WTC11 (cell line): ENCODE measurements around the gene ALK. TPM values are rescaled to one million over a fixed set of nuclear protein-coding genes. Genes with fewer than 3 reads are reported as not detected.

Experiments
- ATAC-seq: fragments of 200-7000 bp; cut with Tn5 transposase; 2 replicates; pipeline ENCODE4 v1.10.0; 2021; ENCODE audit warnings: mild to moderate bottlenecking, moderate library complexity
- CTCF ChIA-PET: fragments of 300-600 bp; sonication (Branson Sonifier 250); formaldehyde crosslinking; loops from one replicate; lab custom pipeline; 2021; ENCODE audit warnings: antibody characterized with exemption; lab: Charles Lee
- POLR2A ChIA-PET: fragments of 350-600 bp; sonication (Branson Sonifier 250); formaldehyde crosslinking; loops from one replicate; lab custom pipeline; 2021; ENCODE audit warnings: antibody characterized with exemption; lab: Charles Lee
- DNase-seq: peaks from one replicate; pipeline ENCODE4 v3.0.0; 2021; ENCODE audit warnings: low spot score
- H3K27ac Mint-ChIP-seq: 2 replicates; pipeline ENCODE4 v1.8.0; 2021; ENCODE audit warnings: mixed read lengths
- H3K27me3 Mint-ChIP-seq: 2 replicates; pipeline ENCODE4 v1.8.0; 2021; ENCODE audit warnings: low read depth, mild to moderate bottlenecking, moderate library complexity, mixed read lengths
- H3K36me3 Mint-ChIP-seq: 2 replicates; pipeline ENCODE4 v1.8.0; 2021; ENCODE audit warnings: mixed read lengths
- H3K4me1 Mint-ChIP-seq: 2 replicates; pipeline ENCODE4 v1.8.0; 2022; ENCODE audit warnings: mixed read lengths
- H3K4me3 Mint-ChIP-seq: 2 replicates; pipeline ENCODE4 v1.8.0; 2021; ENCODE audit warnings: mild to moderate bottlenecking, moderate library complexity, mixed read lengths
- H3K9me3 Mint-ChIP-seq: 2 replicates; pipeline ENCODE4 v1.8.0; 2021; ENCODE audit warnings: mixed read lengths
- ELF4 ChIP-seq: sonication (generic); formaldehyde crosslinking; IDR thresholded peaks from 2 replicates; pipeline ENCODE4 v1.8.1; 2022; ENCODE audit warnings: low read depth, mild to moderate bottlenecking, moderate library complexity, missing genetic modification reagents
- MYBL2 ChIP-seq: sonication (generic); formaldehyde crosslinking; IDR thresholded peaks from 2 replicates; pipeline ENCODE4 v1.8.1; 2023; ENCODE audit warnings: mild to moderate bottlenecking, moderate library complexity, missing genetic modification reagents
- NR3C1 ChIP-seq: sonication (generic); formaldehyde crosslinking; conservative IDR thresholded peaks from 2 replicates; pipeline ENCODE4 v1.8.1; 2023; ENCODE audit warnings: low read depth, mild to moderate bottlenecking, missing genetic modification reagents
- OVOL2 ChIP-seq: fragments of 250-450 bp; sonication (Bioruptor Pico); IDR thresholded peaks from 2 replicates; pipeline ENCODE4 v1.9.0; 2021; ENCODE audit warnings: mild to moderate bottlenecking, borderline replicate concordance
- RELA ChIP-seq: sonication (generic); formaldehyde crosslinking; IDR thresholded peaks from 2 replicates; pipeline ENCODE4 v1.8.1; 2022; ENCODE audit warnings: missing genetic modification reagents, mild to moderate bottlenecking, borderline replicate concordance
- SOX15 ChIP-seq: fragments of 250-450 bp; sonication (Bioruptor Pico); IDR thresholded peaks from 2 replicates; pipeline ENCODE4 v1.9.0; 2021; ENCODE audit warnings: mild to moderate bottlenecking
- TCF7 ChIP-seq: sonication (generic); formaldehyde crosslinking; IDR thresholded peaks from 2 replicates; pipeline ENCODE4 v1.8.0; 2022; ENCODE audit warnings: mild to moderate bottlenecking, low read depth, missing genetic modification reagents, moderate library complexity
- TP53 ChIP-seq: sonication (generic); formaldehyde crosslinking; IDR thresholded peaks from 2 replicates; pipeline ENCODE4 v1.8.1; 2023; ENCODE audit warnings: mild to moderate bottlenecking, missing genetic modification reagents
- ZNF416 ChIP-seq: fragments of 250-450 bp; sonication (Bioruptor Pico); IDR thresholded peaks from 2 replicates; pipeline ENCODE4 v1.9.0; 2021; ENCODE audit warnings: mild to moderate bottlenecking, inconsistent platforms
- total RNA-seq: library from RNA; stranded (reverse); gene quantifications from 3 replicates; pipeline ENCODE4 v1.2.3, GENCODE V29; 2021
- TF ChIP-seq, protein P1 (sequence below): fragments of 250-450 bp; sonication (Bioruptor Pico); IDR thresholded peaks from 2 replicates; pipeline ENCODE4 v2.1.2; 2022; ENCODE audit warnings: mild to moderate bottlenecking, moderate library complexity
- TF ChIP-seq, protein P2 (sequence below): sonication (generic); formaldehyde crosslinking; IDR thresholded peaks from 2 replicates; pipeline ENCODE4 v1.8.0; 2023; ENCODE audit warnings: mild to moderate bottlenecking, missing genetic modification reagents
- TF ChIP-seq, protein P3 (sequence below): sonication (generic); formaldehyde crosslinking; conservative IDR thresholded peaks from 2 replicates; pipeline ENCODE4 v1.8.1; 2022; ENCODE audit warnings: mild to moderate bottlenecking, missing genetic modification reagents
- TF ChIP-seq, protein P4 (sequence below): sonication (generic); formaldehyde crosslinking; IDR thresholded peaks from 2 replicates; pipeline ENCODE4 v1.8.0; 2023; ENCODE audit warnings: missing genetic modification reagents, mild to moderate bottlenecking, borderline replicate concordance
- TF ChIP-seq, protein P5 (sequence below): fragments of 250-450 bp; sonication (Bioruptor Pico); IDR thresholded peaks from 2 replicates; pipeline ENCODE4 v1.9.0; 2021; ENCODE audit warnings: mild to moderate bottlenecking
- TF ChIP-seq, protein P6 (sequence below): sonication (generic); formaldehyde crosslinking; IDR thresholded peaks from 2 replicates; pipeline ENCODE4 v1.8.1; 2023; ENCODE audit warnings: mild to moderate bottlenecking, missing genetic modification reagents
- TF ChIP-seq, protein P7 (sequence below): sonication (generic); formaldehyde crosslinking; IDR thresholded peaks from 2 replicates; pipeline ENCODE4 v1.8.1; 2022; ENCODE audit warnings: mild to moderate bottlenecking, missing genetic modification reagents, moderate library complexity, borderline replicate concordance
- TF ChIP-seq, protein P8 (sequence below): sonication (generic); formaldehyde crosslinking; IDR thresholded peaks from 2 replicates; pipeline ENCODE4 v1.8.1; 2022; ENCODE audit warnings: mild to moderate bottlenecking, moderate library complexity, missing genetic modification reagents

The ALK gene
- total RNA-seq, 1 experiment from 2014 or later: not detected

DNA sequence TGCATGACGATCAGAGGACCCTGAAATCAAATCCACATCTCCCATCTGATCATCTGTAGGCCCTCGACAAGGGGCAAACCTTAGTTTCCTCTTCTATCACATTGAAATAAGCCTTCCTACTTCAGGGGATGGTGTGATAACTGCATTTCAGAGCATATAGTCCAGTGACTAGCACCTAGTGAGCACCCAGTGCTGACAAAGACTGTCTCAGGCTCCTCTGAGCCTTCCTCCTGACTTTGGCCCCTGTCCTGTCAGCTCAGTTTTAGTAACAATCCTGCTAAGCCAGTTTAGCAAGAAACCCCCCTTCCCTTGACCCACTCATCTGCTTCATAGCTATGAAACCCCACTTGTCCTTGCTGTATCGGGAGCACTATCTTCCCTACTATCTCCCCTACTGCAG is 304.0 kb downstream of the ALK start (continued):
- TF ChIP-seq, protein P1, sequence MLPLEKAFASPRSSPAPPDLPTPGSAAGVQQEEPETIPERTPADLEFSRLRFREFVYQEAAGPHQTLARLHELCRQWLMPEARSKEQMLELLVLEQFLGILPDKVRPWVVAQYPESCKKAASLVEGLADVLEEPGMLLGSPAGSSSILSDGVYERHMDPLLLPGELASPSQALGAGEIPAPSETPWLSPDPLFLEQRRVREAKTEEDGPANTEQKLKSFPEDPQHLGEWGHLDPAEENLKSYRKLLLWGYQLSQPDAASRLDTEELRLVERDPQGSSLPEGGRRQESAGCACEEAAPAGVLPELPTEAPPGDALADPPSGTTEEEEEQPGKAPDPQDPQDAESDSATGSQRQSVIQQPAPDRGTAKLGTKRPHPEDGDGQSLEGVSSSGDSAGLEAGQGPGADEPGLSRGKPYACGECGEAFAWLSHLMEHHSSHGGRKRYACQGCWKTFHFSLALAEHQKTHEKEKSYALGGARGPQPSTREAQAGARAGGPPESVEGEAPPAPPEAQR (CRISPR knock-in tag): no peak
- TF ChIP-seq, protein P2, sequence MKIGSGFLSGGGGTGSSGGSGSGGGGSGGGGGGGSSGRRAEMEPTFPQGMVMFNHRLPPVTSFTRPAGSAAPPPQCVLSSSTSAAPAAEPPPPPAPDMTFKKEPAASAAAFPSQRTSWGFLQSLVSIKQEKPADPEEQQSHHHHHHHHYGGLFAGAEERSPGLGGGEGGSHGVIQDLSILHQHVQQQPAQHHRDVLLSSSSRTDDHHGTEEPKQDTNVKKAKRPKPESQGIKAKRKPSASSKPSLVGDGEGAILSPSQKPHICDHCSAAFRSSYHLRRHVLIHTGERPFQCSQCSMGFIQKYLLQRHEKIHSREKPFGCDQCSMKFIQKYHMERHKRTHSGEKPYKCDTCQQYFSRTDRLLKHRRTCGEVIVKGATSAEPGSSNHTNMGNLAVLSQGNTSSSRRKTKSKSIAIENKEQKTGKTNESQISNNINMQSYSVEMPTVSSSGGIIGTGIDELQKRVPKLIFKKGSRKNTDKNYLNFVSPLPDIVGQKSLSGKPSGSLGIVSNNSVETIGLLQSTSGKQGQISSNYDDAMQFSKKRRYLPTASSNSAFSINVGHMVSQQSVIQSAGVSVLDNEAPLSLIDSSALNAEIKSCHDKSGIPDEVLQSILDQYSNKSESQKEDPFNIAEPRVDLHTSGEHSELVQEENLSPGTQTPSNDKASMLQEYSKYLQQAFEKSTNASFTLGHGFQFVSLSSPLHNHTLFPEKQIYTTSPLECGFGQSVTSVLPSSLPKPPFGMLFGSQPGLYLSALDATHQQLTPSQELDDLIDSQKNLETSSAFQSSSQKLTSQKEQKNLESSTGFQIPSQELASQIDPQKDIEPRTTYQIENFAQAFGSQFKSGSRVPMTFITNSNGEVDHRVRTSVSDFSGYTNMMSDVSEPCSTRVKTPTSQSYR: no peak
- TF ChIP-seq NR3C1 (CRISPR knock-in tag): no peak
- TF ChIP-seq RELA: no peak
- TF ChIP-seq, protein P3, sequence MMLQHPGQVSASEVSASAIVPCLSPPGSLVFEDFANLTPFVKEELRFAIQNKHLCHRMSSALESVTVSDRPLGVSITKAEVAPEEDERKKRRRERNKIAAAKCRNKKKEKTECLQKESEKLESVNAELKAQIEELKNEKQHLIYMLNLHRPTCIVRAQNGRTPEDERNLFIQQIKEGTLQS (CRISPR knock-in tag): no peak

DNA sequence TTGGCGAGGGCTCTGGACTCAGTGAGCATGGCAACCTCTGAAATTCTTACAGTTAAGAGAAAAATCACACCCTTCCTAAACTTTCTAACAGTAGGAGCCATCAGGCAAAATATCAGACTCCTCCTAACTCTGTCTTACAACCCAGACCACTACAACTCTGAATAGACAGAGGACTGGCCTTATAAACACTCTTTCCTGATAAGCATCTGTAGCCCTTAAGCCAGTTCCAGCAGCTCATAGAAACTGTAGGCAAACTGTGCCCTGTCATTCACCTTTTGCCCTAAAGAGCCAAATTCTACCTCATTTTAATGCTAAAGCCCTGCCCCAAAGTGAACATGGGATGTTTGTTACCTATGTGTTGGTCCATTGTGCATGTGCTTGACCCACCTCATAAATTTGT is 304.8 kb downstream of the ALK start:
- H3K4me3 Mint-ChIP-seq: no peak overlapping the region
- CTCF ChIA-PET: no interaction called here
- no peaks in the 10 kb centered on the region for H3K27me3 Mint-ChIP-seq
- H3K9me3 Mint-ChIP-seq: no peaks in the 10 kb centered on the region
- H3K4me1 Mint-ChIP-seq: peaks cover 33% of the 10 kb centered on the region
- no peak overlapping the region for H3K27ac Mint-ChIP-seq
- POLR2A ChIA-PET: no interaction called here
- DNase-seq (no peak), ATAC-seq (no peak)
- TF ChIP-seq, protein P4, sequence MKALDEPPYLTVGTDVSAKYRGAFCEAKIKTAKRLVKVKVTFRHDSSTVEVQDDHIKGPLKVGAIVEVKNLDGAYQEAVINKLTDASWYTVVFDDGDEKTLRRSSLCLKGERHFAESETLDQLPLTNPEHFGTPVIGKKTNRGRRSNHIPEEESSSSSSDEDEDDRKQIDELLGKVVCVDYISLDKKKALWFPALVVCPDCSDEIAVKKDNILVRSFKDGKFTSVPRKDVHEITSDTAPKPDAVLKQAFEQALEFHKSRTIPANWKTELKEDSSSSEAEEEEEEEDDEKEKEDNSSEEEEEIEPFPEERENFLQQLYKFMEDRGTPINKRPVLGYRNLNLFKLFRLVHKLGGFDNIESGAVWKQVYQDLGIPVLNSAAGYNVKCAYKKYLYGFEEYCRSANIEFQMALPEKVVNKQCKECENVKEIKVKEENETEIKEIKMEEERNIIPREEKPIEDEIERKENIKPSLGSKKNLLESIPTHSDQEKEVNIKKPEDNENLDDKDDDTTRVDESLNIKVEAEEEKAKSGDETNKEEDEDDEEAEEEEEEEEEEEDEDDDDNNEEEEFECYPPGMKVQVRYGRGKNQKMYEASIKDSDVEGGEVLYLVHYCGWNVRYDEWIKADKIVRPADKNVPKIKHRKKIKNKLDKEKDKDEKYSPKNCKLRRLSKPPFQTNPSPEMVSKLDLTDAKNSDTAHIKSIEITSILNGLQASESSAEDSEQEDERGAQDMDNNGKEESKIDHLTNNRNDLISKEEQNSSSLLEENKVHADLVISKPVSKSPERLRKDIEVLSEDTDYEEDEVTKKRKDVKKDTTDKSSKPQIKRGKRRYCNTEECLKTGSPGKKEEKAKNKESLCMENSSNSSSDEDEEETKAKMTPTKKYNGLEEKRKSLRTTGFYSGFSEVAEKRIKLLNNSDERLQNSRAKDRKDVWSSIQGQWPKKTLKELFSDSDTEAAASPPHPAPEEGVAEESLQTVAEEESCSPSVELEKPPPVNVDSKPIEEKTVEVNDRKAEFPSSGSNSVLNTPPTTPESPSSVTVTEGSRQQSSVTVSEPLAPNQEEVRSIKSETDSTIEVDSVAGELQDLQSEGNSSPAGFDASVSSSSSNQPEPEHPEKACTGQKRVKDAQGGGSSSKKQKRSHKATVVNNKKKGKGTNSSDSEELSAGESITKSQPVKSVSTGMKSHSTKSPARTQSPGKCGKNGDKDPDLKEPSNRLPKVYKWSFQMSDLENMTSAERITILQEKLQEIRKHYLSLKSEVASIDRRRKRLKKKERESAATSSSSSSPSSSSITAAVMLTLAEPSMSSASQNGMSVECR: no peak
- no peak for TF ChIP-seq MYBL2 (CRISPR knock-in tag)
- no peak for TF ChIP-seq TP53 (CRISPR knock-in tag)
- TF ChIP-seq ELF4 (CRISPR knock-in tag): no peak
- TF ChIP-seq, protein P3 (CRISPR knock-in tag): no peak
- TF ChIP-seq, protein P5, sequence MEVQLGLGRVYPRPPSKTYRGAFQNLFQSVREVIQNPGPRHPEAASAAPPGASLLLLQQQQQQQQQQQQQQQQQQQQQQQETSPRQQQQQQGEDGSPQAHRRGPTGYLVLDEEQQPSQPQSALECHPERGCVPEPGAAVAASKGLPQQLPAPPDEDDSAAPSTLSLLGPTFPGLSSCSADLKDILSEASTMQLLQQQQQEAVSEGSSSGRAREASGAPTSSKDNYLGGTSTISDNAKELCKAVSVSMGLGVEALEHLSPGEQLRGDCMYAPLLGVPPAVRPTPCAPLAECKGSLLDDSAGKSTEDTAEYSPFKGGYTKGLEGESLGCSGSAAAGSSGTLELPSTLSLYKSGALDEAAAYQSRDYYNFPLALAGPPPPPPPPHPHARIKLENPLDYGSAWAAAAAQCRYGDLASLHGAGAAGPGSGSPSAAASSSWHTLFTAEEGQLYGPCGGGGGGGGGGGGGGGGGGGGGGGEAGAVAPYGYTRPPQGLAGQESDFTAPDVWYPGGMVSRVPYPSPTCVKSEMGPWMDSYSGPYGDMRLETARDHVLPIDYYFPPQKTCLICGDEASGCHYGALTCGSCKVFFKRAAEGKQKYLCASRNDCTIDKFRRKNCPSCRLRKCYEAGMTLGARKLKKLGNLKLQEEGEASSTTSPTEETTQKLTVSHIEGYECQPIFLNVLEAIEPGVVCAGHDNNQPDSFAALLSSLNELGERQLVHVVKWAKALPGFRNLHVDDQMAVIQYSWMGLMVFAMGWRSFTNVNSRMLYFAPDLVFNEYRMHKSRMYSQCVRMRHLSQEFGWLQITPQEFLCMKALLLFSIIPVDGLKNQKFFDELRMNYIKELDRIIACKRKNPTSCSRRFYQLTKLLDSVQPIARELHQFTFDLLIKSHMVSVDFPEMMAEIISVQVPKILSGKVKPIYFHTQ (CRISPR knock-in tag): no peak
- TF ChIP-seq, protein P6, sequence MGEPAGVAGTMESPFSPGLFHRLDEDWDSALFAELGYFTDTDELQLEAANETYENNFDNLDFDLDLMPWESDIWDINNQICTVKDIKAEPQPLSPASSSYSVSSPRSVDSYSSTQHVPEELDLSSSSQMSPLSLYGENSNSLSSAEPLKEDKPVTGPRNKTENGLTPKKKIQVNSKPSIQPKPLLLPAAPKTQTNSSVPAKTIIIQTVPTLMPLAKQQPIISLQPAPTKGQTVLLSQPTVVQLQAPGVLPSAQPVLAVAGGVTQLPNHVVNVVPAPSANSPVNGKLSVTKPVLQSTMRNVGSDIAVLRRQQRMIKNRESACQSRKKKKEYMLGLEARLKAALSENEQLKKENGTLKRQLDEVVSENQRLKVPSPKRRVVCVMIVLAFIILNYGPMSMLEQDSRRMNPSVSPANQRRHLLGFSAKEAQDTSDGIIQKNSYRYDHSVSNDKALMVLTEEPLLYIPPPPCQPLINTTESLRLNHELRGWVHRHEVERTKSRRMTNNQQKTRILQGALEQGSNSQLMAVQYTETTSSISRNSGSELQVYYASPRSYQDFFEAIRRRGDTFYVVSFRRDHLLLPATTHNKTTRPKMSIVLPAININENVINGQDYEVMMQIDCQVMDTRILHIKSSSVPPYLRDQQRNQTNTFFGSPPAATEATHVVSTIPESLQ (CRISPR knock-in tag): no peak
- TF ChIP-seq SOX15 (CRISPR knock-in tag): no peak
- TF ChIP-seq, protein P7, sequence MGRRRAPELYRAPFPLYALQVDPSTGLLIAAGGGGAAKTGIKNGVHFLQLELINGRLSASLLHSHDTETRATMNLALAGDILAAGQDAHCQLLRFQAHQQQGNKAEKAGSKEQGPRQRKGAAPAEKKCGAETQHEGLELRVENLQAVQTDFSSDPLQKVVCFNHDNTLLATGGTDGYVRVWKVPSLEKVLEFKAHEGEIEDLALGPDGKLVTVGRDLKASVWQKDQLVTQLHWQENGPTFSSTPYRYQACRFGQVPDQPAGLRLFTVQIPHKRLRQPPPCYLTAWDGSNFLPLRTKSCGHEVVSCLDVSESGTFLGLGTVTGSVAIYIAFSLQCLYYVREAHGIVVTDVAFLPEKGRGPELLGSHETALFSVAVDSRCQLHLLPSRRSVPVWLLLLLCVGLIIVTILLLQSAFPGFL (CRISPR knock-in tag): no peak
- TF ChIP-seq TCF7 (CRISPR knock-in tag): no peak
- TF ChIP-seq, protein P8, sequence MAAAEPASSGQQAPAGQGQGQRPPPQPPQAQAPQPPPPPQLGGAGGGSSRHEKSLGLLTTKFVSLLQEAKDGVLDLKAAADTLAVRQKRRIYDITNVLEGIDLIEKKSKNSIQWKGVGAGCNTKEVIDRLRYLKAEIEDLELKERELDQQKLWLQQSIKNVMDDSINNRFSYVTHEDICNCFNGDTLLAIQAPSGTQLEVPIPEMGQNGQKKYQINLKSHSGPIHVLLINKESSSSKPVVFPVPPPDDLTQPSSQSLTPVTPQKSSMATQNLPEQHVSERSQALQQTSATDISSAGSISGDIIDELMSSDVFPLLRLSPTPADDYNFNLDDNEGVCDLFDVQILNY (CRISPR knock-in tag): no peak
- TF ChIP-seq ZNF416: no peak
- no peak for TF ChIP-seq OVOL2 (CRISPR knock-in tag)
- no peaks in the 10 kb centered on the region for H3K36me3 Mint-ChIP-seq
